K562 (cell line): Measurements from ENCODE around the gene ANK3. TPM values are rescaled to one million over a fixed set of nuclear protein-coding genes. Genes with fewer than 3 reads are reported as not detected.

Source experiments
- CBX3 ChIP-seq, 2 experiments: IDR thresholded peaks; 1 replicate in 1 of 2; 2 replicates in 1 of 2; pipeline ENCODE4 v1.6.1; 2012; ENCODE audit warnings: inconsistent platforms in 2 of 2, low read length in 2 of 2, borderline replicate concordance in 1 of 2, control low read depth in 1 of 2
- CREM ChIP-seq: IDR thresholded peaks from 2 replicates; pipeline ENCODE4 v1.6.1; 2014; ENCODE audit warnings: antibody characterized with exemption, low read depth
- EGR1 ChIP-seq: fragments of 450-650 bp; conservative IDR thresholded peaks from 2 replicates; pipeline ENCODE4 v1.6.1; 2017; ENCODE audit warnings: mild to moderate bottlenecking
- MAX ChIP-seq: sonication (generic); formaldehyde crosslinking; IDR thresholded peaks from 2 replicates; pipeline ENCODE4 v1.9.0; 2022; ENCODE audit warnings: mild to moderate bottlenecking, missing genetic modification reagents
- MCM2 ChIP-seq: fragments of 450-650 bp; IDR thresholded peaks from 2 replicates; pipeline ENCODE4 v1.6.1; 2017; ENCODE audit warnings: low read depth, mild to moderate bottlenecking
- MTA2 ChIP-seq: fragments of 450-650 bp; IDR thresholded peaks from 2 replicates; pipeline ENCODE4 v1.6.1; 2016; ENCODE audit warnings: low read depth
- MTF1 ChIP-seq: fragments of 250-450 bp; sonication (Bioruptor Pico); IDR thresholded peaks from 2 replicates; pipeline ENCODE4 v1.9.0; 2021; ENCODE audit warnings: moderate library complexity, mild to moderate bottlenecking, inconsistent platforms, borderline replicate concordance
- NFRKB ChIP-seq: fragments of 450-650 bp; IDR thresholded peaks from 2 replicates; pipeline ENCODE4 v1.6.1; 2016; ENCODE audit warnings: low read depth
- NRF1 ChIP-seq, 2 experiments: fragments of 450-650 bp; IDR thresholded peaks in 1 of 2; conservative IDR thresholded peaks in 1 of 2; 2 replicates each; pipeline ENCODE4 v1.6.1; 2014; ENCODE audit warnings: mild to moderate bottlenecking in 2 of 2
- ZKSCAN8 ChIP-seq: fragments of 200-800 bp; sonication (Bioruptor generic); IDR thresholded peaks from 2 replicates; pipeline ENCODE4 v1.6.1; 2016; ENCODE audit warnings: missing genetic modification characterization, missing compliant biosample characterization
- ZNF764 ChIP-seq: fragments of 250-450 bp; sonication (Bioruptor Pico); IDR thresholded peaks from 2 replicates; pipeline ENCODE4 v1.4.0; 2020; ENCODE audit warnings: low read depth, mild to moderate bottlenecking, moderate library complexity
- ZNF79 ChIP-seq: fragments of 250-450 bp; sonication (Bioruptor Pico); IDR thresholded peaks from 2 replicates; pipeline ENCODE4 v1.4.0; 2020; ENCODE audit warnings: low read depth, mild to moderate bottlenecking, moderate library complexity
- polyA plus RNA-seq, 8 experiments: library from polyadenylated mRNA; depleted of rRNA in 4 of 8; stranded (reverse) in 5 of 8; unstranded in 3 of 8; fragments of >200 nt; fragmentation: Nextera tagmentation in 2 of 8; fragmentation: Illumina TruSeq in 1 of 8; extraction: Ambion mirVana in 2 of 8; extraction: Trizol in 1 of 8; gene quantifications; 2 replicates each; pipeline versions ENCODE4 v1.2.1 to v1.2.3, GENCODE V29; 2011 to 2014; ENCODE audit warnings: inconsistent platforms in 1 of 8, missing spikeins in 1 of 8
- total RNA-seq, 7 experiments: library from RNA; depleted of rRNA in 6 of 7; stranded (reverse); fragments of >200 nt in 6 of 7; fragmentation: Illumina TruSeq in 2 of 7; extraction: Trizol in 2 of 7; gene quantifications; 2 replicates each; pipeline versions ENCODE4 v1.2.1 to v1.2.3, GENCODE V29; 2011 to 2021; ENCODE audit warnings: low replicate concordance in 1 of 7
- TF ChIP-seq, protein P1 (sequence below), 2 experiments: fragments of 450-650 bp in 1 of 2; sonication (generic) in 1 of 2; formaldehyde crosslinking in 1 of 2; IDR thresholded peaks; 2 replicates each; pipeline versions ENCODE4 v1.7.1 to v1.9.0; 2016 to 2022; ENCODE audit warnings: inconsistent platforms in 1 of 2, mild to moderate bottlenecking in 1 of 2, missing genetic modification reagents in 1 of 2
- TF ChIP-seq, protein P2 (sequence below): fragments of 450-650 bp; IDR thresholded peaks from 2 replicates; pipeline ENCODE4 v1.6.1; 2014; ENCODE audit warnings: low read depth, mild to moderate bottlenecking, moderate library complexity, borderline replicate concordance

ANK3 gene
- total and polyA plus RNA-seq, 9 of the 15 experiments (the other 6 are each of a cell fraction or from before 2014, with no cell fraction given), result 10.0 to 32.3 (median 17.9) TPM

- TF ChIP-seq, protein P1, sequence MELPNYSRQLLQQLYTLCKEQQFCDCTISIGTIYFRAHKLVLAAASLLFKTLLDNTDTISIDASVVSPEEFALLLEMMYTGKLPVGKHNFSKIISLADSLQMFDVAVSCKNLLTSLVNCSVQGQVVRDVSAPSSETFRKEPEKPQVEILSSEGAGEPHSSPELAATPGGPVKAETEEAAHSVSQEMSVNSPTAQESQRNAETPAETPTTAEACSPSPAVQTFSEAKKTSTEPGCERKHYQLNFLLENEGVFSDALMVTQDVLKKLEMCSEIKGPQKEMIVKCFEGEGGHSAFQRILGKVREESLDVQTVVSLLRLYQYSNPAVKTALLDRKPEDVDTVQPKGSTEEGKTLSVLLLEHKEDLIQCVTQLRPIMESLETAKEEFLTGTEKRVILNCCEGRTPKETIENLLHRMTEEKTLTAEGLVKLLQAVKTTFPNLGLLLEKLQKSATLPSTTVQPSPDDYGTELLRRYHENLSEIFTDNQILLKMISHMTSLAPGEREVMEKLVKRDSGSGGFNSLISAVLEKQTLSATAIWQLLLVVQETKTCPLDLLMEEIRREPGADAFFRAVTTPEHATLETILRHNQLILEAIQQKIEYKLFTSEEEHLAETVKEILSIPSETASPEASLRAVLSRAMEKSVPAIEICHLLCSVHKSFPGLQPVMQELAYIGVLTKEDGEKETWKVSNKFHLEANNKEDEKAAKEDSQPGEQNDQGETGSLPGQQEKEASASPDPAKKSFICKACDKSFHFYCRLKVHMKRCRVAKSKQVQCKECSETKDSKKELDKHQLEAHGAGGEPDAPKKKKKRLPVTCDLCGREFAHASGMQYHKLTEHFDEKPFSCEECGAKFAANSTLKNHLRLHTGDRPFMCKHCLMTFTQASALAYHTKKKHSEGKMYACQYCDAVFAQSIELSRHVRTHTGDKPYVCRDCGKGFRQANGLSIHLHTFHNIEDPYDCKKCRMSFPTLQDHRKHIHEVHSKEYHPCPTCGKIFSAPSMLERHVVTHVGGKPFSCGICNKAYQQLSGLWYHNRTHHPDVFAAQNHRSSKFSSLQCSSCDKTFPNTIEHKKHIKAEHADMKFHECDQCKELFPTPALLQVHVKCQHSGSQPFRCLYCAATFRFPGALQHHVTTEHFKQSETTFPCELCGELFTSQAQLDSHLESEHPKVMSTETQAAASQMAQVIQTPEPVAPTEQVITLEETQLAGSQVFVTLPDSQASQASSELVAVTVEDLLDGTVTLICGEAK (IDR thresholded peaks at IDR 0.05), result no peak
- TF ChIP-seq, protein P1 (CRISPR knock-in tag; IDR thresholded peaks at IDR 0.05), result no peak
- TF ChIP-seq, protein P2, sequence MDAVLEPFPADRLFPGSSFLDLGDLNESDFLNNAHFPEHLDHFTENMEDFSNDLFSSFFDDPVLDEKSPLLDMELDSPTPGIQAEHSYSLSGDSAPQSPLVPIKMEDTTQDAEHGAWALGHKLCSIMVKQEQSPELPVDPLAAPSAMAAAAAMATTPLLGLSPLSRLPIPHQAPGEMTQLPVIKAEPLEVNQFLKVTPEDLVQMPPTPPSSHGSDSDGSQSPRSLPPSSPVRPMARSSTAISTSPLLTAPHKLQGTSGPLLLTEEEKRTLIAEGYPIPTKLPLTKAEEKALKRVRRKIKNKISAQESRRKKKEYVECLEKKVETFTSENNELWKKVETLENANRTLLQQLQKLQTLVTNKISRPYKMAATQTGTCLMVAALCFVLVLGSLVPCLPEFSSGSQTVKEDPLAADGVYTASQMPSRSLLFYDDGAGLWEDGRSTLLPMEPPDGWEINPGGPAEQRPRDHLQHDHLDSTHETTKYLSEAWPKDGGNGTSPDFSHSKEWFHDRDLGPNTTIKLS, result peak; percentile 58; the same call in 1 of the 2 replicates
- TF ChIP-seq MTF1, result no peak
- TF ChIP-seq ZKSCAN8 (CRISPR knock-in tag), result peak; percentile 81; the same call in 1 of the 2 replicates
- TF ChIP-seq NRF1 (conservative IDR thresholded peaks at IDR 0.05 in 1 of 2, IDR thresholded peaks at IDR 0.05 in 1 of 2), result peak; percentile 90 to 92
- TF ChIP-seq EGR1, result no peak
- peak; percentile 91 for TF ChIP-seq CREM
- no peak for TF ChIP-seq ZNF764 (CRISPR knock-in tag)
- no peak for TF ChIP-seq ZNF79
- TF ChIP-seq MTA2, result peak; percentile 13
- TF ChIP-seq MAX (CRISPR knock-in tag), result peak; percentile 90
- TF ChIP-seq MCM2, result no peak
- TF ChIP-seq CBX3 (IDR thresholded peaks at IDR 0.05; ENCODE audit: borderline replicate concordance in 1 of 2, low read length in 2 of 2), result peak in 1 of 2 experiments; percentile 69; a peak in 2 of 3 replicates
- TF ChIP-seq NFRKB, result peak; percentile 88
These were observed 36.0 kb downstream of the ANK3 start (continued) for GRCh38 chr10:60353519-60354258.
